GM18909 (cell line): Measurements from ENCODE around the gene CAB39.
A peak's percentile ranks its signal among the peaks of the same experiment; 100 is the strongest.
"Not testable (repeated sequence)": the region's sequence is repeated elsewhere in the genome, so short reads cannot be mapped to it uniquely, and the experiment has no call there.

Experiments
- ATAC-seq: cut with Tn5 transposase; IDR thresholded peaks from one replicate; pipeline ENCODE4 v1.9.1; 2021; ENCODE audit warnings: mild to moderate bottlenecking; ENCODE audit not compliant: unreplicated experiment, poor library complexity

CAB39 gene

DNA sequence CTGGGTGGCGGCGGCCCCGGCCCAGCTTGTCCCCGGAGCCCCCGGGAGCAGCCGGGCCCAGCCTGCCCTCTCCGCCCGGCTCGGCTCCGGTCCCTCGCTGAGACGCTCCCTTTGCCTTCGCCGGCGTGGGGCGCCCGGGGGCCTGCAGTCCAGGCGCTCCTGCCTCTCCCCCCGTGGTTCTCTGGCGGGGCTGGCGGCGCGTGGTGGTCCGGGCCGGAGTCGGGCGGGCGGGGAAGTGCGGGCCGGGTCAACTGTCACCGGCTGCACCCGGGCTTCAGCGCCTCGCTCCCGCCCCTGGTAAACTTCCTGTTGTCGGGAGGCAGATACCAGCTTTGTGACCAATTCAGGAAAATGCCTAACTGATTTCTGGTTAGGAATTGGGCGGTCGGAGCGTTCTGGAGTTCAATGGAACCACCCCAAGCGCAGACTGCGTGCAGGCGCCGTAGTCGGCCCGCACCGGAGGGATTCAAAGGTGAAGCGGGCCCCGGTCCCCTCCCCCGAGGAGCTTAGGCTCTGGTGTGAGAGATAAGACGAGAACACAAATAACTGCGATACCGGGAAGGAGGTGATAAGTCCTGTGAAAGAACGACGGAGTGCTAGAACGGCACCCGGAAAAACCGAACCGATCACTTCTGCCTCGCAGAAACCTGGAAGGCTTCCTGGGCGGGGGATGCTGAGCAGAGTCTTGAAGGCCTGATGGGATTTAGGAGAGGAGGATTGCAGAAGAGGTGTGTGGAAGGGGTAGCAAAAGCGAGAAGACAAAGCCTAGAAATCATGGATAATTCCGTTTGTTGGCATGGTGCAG lies 891 bp downstream of the CAB39 start:
- ATAC-seq, result peak; percentile 22

- peak; percentile 27 for ATAC-seq
These were observed 1.5 kb downstream of the CAB39 start for GRCh38 chr2:230714136-230714480.

GRCh38 chr2:230715201-230715600 lies 2.6 kb downstream of the CAB39 start:
- no peak for ATAC-seq

DNA sequence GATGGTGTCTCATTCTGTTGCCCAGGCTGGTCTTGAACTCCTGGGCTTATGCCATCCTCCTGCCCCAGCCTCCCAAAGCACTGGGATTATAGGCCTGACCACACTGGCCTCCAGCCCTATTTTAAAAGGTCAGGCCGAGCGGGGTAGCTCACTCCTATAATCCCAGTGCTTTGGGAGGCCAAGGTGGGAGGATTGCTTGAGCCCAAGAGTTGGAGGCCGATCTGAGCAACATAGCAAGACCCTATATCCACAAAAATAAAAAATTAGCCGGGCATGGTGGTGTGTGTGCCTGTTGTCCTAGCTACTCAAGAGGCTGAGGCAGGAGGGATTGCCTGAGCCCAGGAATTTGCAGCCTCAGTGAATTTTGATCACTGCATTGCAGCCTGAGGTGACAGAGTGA lies 3.9 kb downstream of the CAB39 start:
- ATAC-seq, result no peak

GRCh38 chr2:230717600-230717999 lies 5.0 kb downstream of the CAB39 start:
- no peak for ATAC-seq

GRCh38 chr2:230719340-230719739 lies 6.7 kb downstream of the CAB39 start:
- no peak for ATAC-seq

DNA sequence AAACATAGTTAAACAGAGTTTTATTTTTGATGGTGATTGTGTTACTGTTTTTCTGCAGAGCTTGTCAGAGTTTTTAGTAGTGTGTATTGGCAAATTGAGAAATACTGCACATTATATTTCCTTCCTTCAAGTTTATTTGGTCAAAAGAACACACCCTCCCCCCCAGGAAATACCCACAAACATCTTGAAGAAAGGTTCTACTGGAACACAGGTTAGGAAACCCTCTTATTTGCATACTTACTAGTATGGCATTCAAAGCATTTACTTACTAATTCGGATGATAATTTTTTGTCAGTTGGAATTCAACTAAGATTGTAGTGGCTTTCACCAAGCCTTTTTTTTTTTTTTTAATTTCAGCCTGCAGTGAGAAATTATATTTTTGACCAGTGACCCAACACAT lies 9.1 kb downstream of the CAB39 start:
- peak; percentile 69 for ATAC-seq

GRCh38 chr2:230722207-230722885 lies 9.7 kb downstream of the CAB39 start:
- no peak for ATAC-seq

DNA sequence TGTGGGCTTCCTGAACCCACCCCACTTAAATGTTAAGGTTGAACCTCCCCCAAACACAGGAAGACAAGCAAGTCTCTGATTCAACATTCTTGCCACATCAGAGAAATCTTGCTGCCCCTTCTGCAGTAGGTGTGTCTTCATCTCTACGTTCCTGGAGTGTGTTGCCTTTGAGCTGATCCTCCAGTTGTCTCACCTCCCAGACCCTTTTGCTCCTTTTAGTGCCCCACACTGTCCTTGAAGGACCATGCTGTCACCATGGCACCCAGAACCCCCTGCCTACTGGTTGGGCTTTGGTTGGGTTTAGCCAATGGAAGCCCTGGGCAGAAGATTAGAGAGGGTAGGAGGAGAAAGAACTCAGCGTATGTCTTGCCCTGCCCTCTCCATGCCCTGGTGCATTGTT lies 10.7 kb downstream of the CAB39 start:
- no peak for ATAC-seq

GRCh38 chr2:230724957-230725356 lies 12.3 kb downstream of the CAB39 start:
- ATAC-seq, result not testable (repeated sequence)

- no peak for ATAC-seq
These were observed 18.9 kb downstream of the CAB39 start for GRCh38 chr2:230731512-230731911.

GRCh38 chr2:230732914-230733401 lies 20.3 kb downstream of the CAB39 start:
- no peak for ATAC-seq

GRCh38 chr2:230734247-230735175 lies 21.9 kb downstream of the CAB39 start:
- no peak for ATAC-seq

GRCh38 chr2:230735884-230736283 lies 23.2 kb downstream of the CAB39 start:
- ATAC-seq, result no peak

GRCh38 chr2:230737300-230737699 lies 24.7 kb downstream of the CAB39 start:
- no peak for ATAC-seq

DNA sequence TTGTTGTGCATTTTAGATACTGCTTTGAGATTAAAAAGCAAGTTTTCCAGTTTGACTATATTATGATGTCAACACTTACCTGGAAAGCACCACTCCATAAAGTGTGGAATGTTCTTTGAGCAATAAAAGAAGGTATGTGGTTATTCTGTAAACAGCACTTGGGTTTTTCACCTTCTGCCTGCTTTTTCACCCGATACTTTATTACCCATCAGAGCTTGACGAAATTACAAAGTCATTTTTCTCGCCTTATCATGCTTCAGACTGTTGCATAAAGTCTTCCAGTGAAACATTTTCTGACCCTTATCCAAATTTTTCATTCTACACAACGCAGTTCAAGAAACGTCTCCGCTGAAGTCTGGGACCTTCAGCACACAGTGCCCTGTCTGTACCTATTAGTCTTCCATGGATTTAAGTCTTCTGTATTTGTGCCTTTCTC lies 25.2 kb downstream of the CAB39 start:
- no peak for ATAC-seq

DNA sequence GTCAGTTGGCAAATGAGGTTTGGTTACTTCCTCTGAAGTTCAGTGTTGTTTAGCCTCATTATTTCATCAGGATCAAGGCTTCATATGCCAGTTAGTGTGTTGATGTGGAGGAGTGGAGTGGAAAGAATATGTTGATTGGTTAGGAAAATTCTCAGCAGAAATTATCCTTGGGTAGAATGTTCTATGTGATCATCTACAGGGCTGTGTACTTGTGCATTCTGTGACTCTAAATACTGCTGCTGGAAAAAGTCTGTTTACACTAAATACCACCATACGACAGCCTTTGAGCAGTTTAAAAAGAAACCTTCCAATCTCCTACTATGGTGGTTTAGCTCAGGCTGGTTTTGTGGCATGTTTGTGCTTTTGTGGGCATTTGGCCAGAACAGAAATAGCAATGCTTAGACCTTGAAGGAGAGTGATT lies 25.8 kb downstream of the CAB39 start:
- ATAC-seq, result no peak

GRCh38 chr2:230738924-230739323 lies 26.3 kb downstream of the CAB39 start:
- ATAC-seq, result no peak

DNA sequence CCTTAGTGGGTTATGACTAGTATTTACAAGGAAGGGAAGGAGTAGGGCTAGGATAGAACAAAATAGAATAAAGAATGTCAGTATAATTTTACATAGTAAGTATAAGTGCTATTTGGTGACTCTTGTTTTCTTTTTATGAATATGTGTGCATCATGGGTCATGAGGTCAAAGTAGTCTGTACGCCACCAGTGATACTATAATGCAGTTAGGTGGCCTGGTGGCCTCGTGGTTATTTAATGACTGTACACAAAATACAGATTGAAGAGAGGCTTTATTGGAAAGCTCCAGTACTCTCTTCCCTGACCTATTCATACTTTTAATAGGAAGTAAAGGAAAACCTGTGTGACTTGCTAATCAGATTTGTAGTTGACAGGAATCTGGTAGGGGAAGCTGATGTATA lies 27.3 kb downstream of the CAB39 start:
- ATAC-seq, result no peak

DNA sequence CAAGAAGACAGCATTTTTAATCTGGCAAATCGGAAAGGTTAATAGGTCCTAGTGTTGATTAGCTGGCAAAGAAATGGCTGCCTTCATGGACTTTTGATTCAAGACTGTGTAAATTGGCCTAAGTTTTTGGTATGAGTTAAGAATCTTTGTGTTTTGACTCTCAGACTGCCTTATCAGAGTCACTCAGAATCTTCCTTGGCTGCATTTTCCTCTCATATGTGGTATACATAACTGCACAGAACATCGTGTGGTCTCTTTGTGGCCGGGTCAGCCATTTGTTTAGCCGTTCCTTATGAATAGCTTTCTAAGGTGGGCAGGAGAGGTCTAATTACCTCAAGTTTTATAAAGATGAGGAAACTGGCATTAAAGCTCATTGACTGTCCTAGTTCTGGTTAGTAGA lies 30.1 kb downstream of the CAB39 start:
- no peak for ATAC-seq

DNA sequence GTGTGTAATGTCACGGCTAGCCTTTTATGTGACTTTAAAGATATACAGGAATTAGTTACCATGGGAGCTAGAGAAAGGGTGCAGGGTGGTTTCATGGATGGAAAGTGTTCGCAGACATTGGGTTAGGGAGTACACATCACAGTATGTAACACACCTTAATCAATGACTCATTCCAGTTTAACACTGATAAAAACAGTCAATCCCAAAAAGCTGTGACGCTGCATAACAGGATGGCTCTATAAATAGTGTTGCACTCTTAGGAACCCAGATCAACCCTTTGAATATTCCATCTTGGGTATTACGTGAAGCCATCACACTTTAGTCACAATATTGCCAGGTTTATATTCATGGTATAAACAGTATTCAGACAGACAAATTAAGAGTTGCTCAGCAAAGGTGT lies 33.6 kb downstream of the CAB39 start:
- ATAC-seq, result no peak
